HepG2 (cell line): ENCODE measurements around the gene TNFRSF6B. TPM values are rescaled to one million over a fixed set of nuclear protein-coding genes. Genes with fewer than 3 reads are reported as not detected.
A peak's percentile ranks its signal among the peaks of the same experiment; 100 is the strongest.

Experiments
- ARNTL ChIP-seq: sonication (generic); formaldehyde crosslinking; IDR thresholded peaks from 2 replicates; pipeline ENCODE4 v1.4.0; 2020; ENCODE audit warnings: mild to moderate bottlenecking, missing genetic modification reagents
- HOMEZ ChIP-seq: IDR thresholded peaks from 2 replicates; pipeline ENCODE4 v1.6.1; 2016; ENCODE audit warnings: low read depth
- KLF6 ChIP-seq: IDR thresholded peaks from 2 replicates; pipeline ENCODE4 v1.8.0; 2016; ENCODE audit warnings: missing biosample characterization, missing genetic modification reagents
- REXO4 ChIP-seq: sonication (generic); formaldehyde crosslinking; IDR thresholded peaks from 2 replicates; pipeline ENCODE4 v1.8.0; 2022; ENCODE audit warnings: missing genetic modification reagents, mild to moderate bottlenecking, borderline replicate concordance
- ZNF574 ChIP-seq: sonication (generic); formaldehyde crosslinking; IDR thresholded peaks from 2 replicates; pipeline ENCODE4 v1.4.0; 2020; ENCODE audit warnings: missing genetic modification reagents
- ZNF788 ChIP-seq: sonication (generic); formaldehyde crosslinking; IDR thresholded peaks from 2 replicates; pipeline ENCODE4 v1.5.0; 2020; ENCODE audit warnings: mild to moderate bottlenecking, missing genetic modification reagents, borderline replicate concordance
- polyA plus RNA-seq, 8 experiments: library from polyadenylated mRNA; depleted of rRNA in 3 of 8; stranded (reverse) in 7 of 8; unstranded in 1 of 8; fragments of >200 nt; fragmentation: Illumina TruSeq in 4 of 8; extraction: Trizol in 4 of 8; gene quantifications; 2 replicates each; pipeline versions ENCODE4 v1.2.1 to v1.2.3, GENCODE V29; 2011 to 2016; ENCODE audit warnings: low read depth in 4 of 8, missing spikeins in 1 of 8, mixed read lengths in 1 of 8; ENCODE audit not compliant: insufficient read depth in 1 of 8
- total RNA-seq, 5 experiments: library from RNA; depleted of rRNA; stranded (reverse); fragments of >200 nt; fragmentation: Illumina TruSeq; extraction: Trizol; gene quantifications; 2 replicates each; pipeline ENCODE4 v1.2.3, GENCODE V29; 2016; ENCODE audit warnings: low read depth in 1 of 5
- TF ChIP-seq, protein P1 (sequence below): sonication (generic); formaldehyde crosslinking; IDR thresholded peaks from 2 replicates; pipeline ENCODE4 v1.4.0; 2020; ENCODE audit warnings: mild to moderate bottlenecking, missing genetic modification reagents

Gene TNFRSF6B
- total and polyA plus RNA-seq, 2 of the 13 experiments (the other 11 are each of a cell fraction or from before 2014, with no cell fraction given) = 0.24 TPM; not detected in 1

DNA sequence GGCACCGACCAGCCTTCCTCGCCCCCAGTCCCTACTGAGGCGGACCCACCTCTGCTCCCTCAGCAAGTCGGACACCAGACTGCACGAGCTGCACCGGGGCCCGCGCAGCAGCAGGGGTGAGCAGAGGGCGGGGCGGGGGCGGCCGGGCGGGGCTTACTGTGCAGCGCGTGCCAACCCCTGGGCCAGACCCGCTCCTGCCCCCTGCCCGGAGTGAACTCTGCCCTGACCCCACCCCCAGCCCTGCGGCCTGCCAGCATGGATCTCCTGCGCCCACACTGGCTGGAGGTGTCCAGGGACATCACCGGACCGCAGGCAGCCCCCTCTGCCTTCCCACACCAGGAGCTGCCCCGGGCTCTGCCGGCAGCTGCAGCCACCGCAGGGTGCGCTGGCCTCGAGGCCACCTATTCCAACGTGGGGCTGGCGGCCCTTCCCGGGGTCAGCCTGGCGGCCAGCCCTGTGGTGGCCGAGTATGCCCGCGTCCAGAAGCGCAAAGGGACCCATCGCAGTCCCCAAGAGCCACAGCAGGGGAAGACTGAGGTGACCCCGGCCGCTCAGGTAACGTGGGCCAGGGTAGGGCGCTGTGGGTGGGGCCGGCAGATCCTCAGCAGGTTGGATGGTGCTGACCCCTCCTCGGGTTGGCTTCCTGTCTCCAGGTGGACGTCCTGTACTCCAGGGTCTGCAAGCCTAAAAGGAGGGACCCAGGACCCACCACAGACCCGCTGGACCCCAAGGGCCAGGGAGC lies 41.7 kb downstream of the TNFRSF6B start (continued):
- TF ChIP-seq ARNTL (CRISPR knock-in tag) (peak; percentile 77), KLF6 (peak; percentile 90; the same call in 1 of the 2 replicates), ZNF574 (CRISPR knock-in tag) (peak; percentile 90), REXO4 (CRISPR knock-in tag) (no peak; the same call in 1 of the 2 replicates), ZNF788 (CRISPR knock-in tag) (peak; percentile 94), HOMEZ (0 out of 2 replicates have a peak, but pooled peaks have one; percentile 22)
- TF ChIP-seq, protein P1, sequence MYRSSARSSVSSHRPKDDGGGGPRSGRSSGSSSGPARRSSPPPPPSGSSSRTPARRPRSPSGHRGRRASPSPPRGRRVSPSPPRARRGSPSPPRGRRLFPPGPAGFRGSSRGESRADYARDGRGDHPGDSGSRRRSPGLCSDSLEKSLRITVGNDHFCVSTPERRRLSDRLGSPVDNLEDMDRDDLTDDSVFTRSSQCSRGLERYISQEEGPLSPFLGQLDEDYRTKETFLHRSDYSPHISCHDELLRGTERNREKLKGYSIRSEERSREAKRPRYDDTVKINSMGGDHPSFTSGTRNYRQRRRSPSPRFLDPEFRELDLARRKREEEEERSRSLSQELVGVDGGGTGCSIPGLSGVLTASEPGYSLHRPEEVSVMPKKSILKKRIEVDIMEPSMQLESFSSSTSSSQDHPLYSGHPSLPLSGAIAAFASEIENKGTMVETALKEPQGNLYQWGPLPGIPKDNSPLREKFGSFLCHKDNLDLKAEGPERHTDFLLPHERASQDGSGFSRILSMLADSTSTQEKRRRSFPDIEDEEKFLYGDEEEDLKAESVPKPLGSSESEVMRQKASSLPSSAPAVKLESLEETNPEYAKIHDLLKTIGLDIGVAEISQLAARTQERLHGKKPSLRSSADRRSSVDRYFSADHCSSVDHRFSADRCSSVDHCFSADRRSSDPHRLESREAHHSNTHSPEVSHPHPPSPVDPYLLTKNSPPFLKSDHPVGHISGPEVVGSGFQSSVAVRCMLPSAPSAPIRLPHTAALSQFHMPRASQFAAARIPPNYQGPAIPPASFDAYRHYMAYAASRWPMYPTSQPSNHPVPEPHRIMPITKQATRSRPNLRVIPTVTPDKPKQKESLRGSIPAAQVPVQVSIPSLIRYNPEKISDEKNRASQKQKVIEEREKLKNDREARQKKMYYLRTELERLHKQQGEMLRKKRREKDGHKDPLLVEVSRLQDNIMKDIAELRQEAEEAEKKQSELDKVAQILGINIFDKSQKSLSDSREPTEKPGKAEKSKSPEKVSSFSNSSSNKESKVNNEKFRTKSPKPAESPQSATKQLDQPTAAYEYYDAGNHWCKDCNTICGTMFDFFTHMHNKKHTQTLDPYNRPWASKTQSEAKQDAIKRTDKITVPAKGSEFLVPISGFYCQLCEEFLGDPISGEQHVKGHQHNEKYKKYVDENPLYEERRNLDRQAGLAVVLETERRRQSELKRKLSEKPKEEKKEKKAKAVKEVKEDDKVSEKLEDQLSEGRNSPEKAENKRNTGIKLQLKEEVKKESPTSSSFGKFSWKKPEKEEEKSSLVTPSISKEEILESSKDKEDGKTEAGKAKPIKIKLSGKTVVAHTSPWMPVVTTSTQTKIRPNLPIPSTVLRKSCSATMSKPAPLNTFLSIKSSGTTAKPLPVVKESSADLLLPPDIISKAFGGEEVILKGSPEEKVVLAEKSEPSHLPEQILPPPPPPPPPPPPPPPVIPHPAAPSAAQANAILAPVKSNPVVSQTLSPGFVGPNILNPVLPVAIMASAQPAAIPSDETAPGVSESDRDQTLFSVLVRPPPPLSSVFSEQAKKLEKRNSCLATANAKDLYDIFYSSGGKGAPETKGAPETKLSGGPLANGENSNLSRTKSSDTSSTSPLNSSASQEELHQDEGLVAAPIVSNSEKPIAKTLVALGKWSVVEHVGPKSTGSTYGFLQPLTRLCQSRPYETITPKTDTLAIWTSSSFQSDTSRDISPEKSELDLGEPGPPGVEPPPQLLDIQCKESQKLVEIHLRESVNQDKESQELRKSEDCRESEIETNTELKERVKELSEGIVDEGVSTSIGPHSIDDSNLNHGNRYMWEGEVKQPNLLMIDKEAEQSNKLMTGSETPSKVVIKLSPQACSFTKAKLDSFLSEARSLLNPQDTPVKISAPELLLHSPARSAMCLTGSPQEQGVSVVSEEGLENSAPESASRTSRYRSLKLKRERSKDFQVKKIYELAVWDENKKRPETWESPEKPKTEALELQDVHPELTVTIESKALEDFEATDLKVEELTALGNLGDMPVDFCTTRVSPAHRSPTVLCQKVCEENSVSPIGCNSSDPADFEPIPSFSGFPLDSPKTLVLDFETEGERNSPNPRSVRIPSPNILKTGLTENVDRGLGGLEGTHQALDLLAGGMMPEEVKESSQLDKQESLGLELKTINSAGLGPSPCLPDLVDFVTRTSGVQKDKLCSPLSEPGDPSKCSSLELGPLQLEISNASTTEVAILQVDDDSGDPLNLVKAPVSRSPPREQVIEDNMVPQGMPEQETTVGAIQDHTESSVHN = peak; percentile 95
